Esophagus squamous epithelium (tissue), 4 donors: ENCODE measurements around the gene FAM114A1.

Experiments
- POLR2A ChIP-seq, 4 donors: fragments of 450-650 bp; IDR thresholded peaks; one replicate each; pipeline ENCODE4 v1.6.1; 2017; ENCODE audit warnings: antibody characterized with exemption in 4 of 4, mild to moderate bottlenecking in 4 of 4, moderate library complexity in 3 of 4
- TF ChIP-seq, protein P1 (sequence below), 6 experiments: fragments of 450-650 bp in 4 of 6; fragments of 200-600 bp in 2 of 6; sonication (generic) in 2 of 6; IDR thresholded peaks; one replicate each; pipeline ENCODE4 v1.5.1; 2016 to 2019; ENCODE audit warnings: antibody characterized with exemption in 6 of 6, mild to moderate bottlenecking in 4 of 6, moderate library complexity in 4 of 6

- TF ChIP-seq, protein P1, sequence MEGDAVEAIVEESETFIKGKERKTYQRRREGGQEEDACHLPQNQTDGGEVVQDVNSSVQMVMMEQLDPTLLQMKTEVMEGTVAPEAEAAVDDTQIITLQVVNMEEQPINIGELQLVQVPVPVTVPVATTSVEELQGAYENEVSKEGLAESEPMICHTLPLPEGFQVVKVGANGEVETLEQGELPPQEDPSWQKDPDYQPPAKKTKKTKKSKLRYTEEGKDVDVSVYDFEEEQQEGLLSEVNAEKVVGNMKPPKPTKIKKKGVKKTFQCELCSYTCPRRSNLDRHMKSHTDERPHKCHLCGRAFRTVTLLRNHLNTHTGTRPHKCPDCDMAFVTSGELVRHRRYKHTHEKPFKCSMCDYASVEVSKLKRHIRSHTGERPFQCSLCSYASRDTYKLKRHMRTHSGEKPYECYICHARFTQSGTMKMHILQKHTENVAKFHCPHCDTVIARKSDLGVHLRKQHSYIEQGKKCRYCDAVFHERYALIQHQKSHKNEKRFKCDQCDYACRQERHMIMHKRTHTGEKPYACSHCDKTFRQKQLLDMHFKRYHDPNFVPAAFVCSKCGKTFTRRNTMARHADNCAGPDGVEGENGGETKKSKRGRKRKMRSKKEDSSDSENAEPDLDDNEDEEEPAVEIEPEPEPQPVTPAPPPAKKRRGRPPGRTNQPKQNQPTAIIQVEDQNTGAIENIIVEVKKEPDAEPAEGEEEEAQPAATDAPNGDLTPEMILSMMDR (IDR thresholded peaks at IDR 0.05), result no peak
- TF ChIP-seq POLR2A (IDR thresholded peaks at IDR 0.05), result no peak
Observed at GRCh38 chr4:38964942-38965775, 97.6 kb downstream of the FAM114A1 start.
